Endometrial microvascular endothelial cells (primary cell): ENCODE data around the gene NDC80. TPM values are rescaled to one million over a fixed set of nuclear protein-coding genes. Genes with fewer than 3 reads are reported as not detected.
"Not testable (repeated sequence)": the region's sequence is repeated elsewhere in the genome, so short reads cannot be mapped to it uniquely, and the experiment has no call there.

Source experiments
- in situ Hi-C: cut with HindIII; loops from 2 replicates; pipeline ENCODE4 v1.10.0; 2017; ENCODE audit warnings: low sequenced_read_pairs, low pct_unique_long_range_greater_than_20kb; ENCODE audit errors: inconsistent ontology term
- total RNA-seq: library from RNA; depleted of rRNA; stranded (reverse); fragments of >200 nt; gene quantifications from one replicate; pipeline ENCODE4 v1.2.3, GENCODE V29; 2015; ENCODE audit errors: inconsistent ontology term

The NDC80 gene
- total RNA-seq, 1 donor from 2014 or later = 21.1 TPM

GRCh38 chr18:2656237-2656980 lies 85.1 kb downstream of the NDC80 start:
- in situ Hi-C loops = no loop called here

- in situ Hi-C loops = no loop called here
Measured at GRCh38 chr18:2656981-2657512, 85.7 kb downstream of the NDC80 start.

- in situ Hi-C loops = no loop called here
Measured at GRCh38 chr18:2657788-2658458, 86.6 kb downstream of the NDC80 start.

GRCh38 chr18:2660849-2661248 lies 89.5 kb downstream of the NDC80 start:
- in situ Hi-C loops = not testable (repeated sequence)

GRCh38 chr18:2662288-2662687 lies 90.9 kb downstream of the NDC80 start:
- in situ Hi-C loops = not testable (repeated sequence)

- in situ Hi-C loops = no loop called here
Measured at GRCh38 chr18:2662990-2663389, 91.6 kb downstream of the NDC80 start.

Other genes starting within 250 kb of the NDC80 start
- 8.5 TPM for gene METTL4, start 52 bp upstream of the NDC80 start, total RNA-seq
- gene SMCHD1, start 84.2 kb downstream of the NDC80 start, total RNA-seq = 27.6 TPM